ENCODE measurements around the gene ESPN.
"Not testable (repeated sequence)": the region's sequence is repeated elsewhere in the genome, so short reads cannot be mapped to it uniquely, and the experiment has no call there.

- not testable (repeated sequence) for TF ChIP-seq PAX5 (IDR thresholded peaks at IDR 0.05; ENCODE audit: insufficient read depth, low read length, severe bottlenecking); POLR2A (IDR thresholded peaks at IDR 0.05; ENCODE audit: low read depth, low read length); POLR2AphosphoS5 (IDR thresholded peaks at IDR 0.05; ENCODE audit: low read depth, low read length); POU2F2 (IDR thresholded peaks at IDR 0.05; ENCODE audit: low read depth, low read length); SPI1 (IDR thresholded peaks at IDR 0.05; ENCODE audit: low read depth, low read length)
Observed at GRCh38 chr1:6437012-6437700, 12.6 kb downstream of the ESPN start.

Data from GM12891 (cell line).